Measurements from ENCODE around the gene SPATA31E1. TPM values are rescaled to one million over a fixed set of nuclear protein-coding genes. Genes with fewer than 3 reads are reported as not detected.

Gene SPATA31E1
- total and polyA plus RNA-seq, 10 of the 15 experiments (the other 5 are each of a cell fraction or from before 2014, with no cell fraction given): not detected

DNA sequence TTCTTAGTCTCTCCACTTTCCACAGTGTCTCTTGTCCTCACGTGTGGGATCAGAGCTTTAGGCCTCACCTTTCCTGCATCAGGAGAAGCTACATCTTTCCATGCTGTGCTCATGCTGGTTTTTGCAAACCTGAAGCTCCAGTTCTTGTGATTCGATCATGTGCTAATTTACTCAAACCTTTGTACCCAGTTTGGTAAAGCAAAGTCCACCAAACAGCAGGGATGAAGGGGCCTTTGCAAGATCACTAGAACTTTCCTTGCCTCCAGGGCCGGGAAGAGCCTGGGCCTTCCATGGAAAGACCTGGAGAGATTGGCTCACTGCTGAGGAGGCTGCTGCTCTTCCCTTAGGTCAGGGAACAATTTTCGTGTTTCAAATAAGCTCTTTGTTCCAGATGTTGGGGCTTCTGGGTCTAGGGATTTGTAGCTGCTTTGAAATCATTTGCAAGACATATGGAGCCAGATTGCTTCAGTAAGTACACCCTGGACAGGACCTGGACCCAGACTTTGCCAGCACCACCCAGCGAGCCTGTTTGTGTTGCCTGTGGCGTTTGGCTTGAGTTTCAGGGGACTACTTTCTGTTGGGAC, 18.7 kb upstream of the SPATA31E1 start:
- ChIA-PET POLR2A (no interaction called here), RAD21 (ENCODE audit: unreplicated experiment) (no interaction called here), CTCF (no interaction called here), SMC1A (ENCODE audit: uncharacterized antibody, unreplicated experiment) (no interaction called here)
- in situ Hi-C loops (cut with MboI) (no loop called here), intact Hi-C loops (cut with micrococcal nuclease; ENCODE audit: unreplicated experiment) (no loop called here)
- FAIRE-seq (no peak), ATAC-seq (no peak), DNase-seq (ENCODE audit: low read depth, low spot score) (no peak)
- Histone ChIP-seq H2AFZ (ENCODE audit: control insufficient read depth, low read depth, low read length) (no peak overlapping the region), H3K4me1 (ENCODE audit: control insufficient read depth, insufficient read depth, low read length) (no peaks in the 10 kb centered on the region), H3K79me2 (ENCODE audit: control insufficient read depth, insufficient read depth, low read length) (no peaks in the 10 kb centered on the region), H4K20me1 (ENCODE audit: control insufficient read depth, insufficient read depth) (no peaks in the 10 kb centered on the region), H3K4me2 (ENCODE audit: control insufficient read depth, insufficient read depth) (no peak overlapping the region), H3K27me3 (replicated peaks in 1 of 2; ENCODE audit: control insufficient read depth in 2 of 2, insufficient read depth in 2 of 2, low read length in 1 of 2) (no peaks in the 10 kb centered on the region; a peak in 1 of 4 replicates), H3K9ac (ENCODE audit: control insufficient read depth, insufficient read depth, low read length) (no peak overlapping the region), H3K9me3 (replicated peaks; ENCODE audit: control insufficient read depth, insufficient read depth, low read length) (no peaks in the 10 kb centered on the region), H3K4me3 (no peak overlapping the region), H3K27ac (ENCODE audit: control insufficient read depth, insufficient read depth) (no peak overlapping the region), H3K36me3 (ENCODE audit: control insufficient read depth in 2 of 2, insufficient read depth in 2 of 2, low read length in 1 of 2) (no peaks in the 10 kb centered on the region)
- no peak for TF ChIP-seq EED (IDR thresholded peaks at IDR 0.05; ENCODE audit: low read depth)
- TF ChIP-seq CREM (IDR thresholded peaks at IDR 0.05; ENCODE audit: low read depth): no peak
- no peak for TF ChIP-seq MXI1 (IDR thresholded peaks at IDR 0.05; ENCODE audit: low read depth, low read length)
- no peak for TF ChIP-seq PML (IDR thresholded peaks at IDR 0.05; ENCODE audit: low read length)
- TF ChIP-seq MYC (IDR thresholded peaks at IDR 0.05; ENCODE audit: insufficient read depth, insufficient read length, insufficient replicate concordance, low read length, severe bottlenecking): no peak
- no peak for TF ChIP-seq POLR2AphosphoS2 (IDR thresholded peaks at IDR 0.05; ENCODE audit: low read depth, low read length)
- TF ChIP-seq, protein P1, sequence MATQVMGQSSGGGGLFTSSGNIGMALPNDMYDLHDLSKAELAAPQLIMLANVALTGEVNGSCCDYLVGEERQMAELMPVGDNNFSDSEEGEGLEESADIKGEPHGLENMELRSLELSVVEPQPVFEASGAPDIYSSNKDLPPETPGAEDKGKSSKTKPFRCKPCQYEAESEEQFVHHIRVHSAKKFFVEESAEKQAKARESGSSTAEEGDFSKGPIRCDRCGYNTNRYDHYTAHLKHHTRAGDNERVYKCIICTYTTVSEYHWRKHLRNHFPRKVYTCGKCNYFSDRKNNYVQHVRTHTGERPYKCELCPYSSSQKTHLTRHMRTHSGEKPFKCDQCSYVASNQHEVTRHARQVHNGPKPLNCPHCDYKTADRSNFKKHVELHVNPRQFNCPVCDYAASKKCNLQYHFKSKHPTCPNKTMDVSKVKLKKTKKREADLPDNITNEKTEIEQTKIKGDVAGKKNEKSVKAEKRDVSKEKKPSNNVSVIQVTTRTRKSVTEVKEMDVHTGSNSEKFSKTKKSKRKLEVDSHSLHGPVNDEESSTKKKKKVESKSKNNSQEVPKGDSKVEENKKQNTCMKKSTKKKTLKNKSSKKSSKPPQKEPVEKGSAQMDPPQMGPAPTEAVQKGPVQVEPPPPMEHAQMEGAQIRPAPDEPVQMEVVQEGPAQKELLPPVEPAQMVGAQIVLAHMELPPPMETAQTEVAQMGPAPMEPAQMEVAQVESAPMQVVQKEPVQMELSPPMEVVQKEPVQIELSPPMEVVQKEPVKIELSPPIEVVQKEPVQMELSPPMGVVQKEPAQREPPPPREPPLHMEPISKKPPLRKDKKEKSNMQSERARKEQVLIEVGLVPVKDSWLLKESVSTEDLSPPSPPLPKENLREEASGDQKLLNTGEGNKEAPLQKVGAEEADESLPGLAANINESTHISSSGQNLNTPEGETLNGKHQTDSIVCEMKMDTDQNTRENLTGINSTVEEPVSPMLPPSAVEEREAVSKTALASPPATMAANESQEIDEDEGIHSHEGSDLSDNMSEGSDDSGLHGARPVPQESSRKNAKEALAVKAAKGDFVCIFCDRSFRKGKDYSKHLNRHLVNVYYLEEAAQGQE (IDR thresholded peaks at IDR 0.05; ENCODE audit: low read depth, low read length): no peak
- no peak for TF ChIP-seq ZNF622 (IDR thresholded peaks at IDR 0.05)
- WGBS (ENCODE audit: insufficient coverage, insufficient replicate concordance, low lambda C conversion rate, missing lambda C conversion rate): under 1% methylated on average over 6 of the region's 6 CpGs
- no TSS peak for BruUV-seq (replicated peaks)

Measured in GM12878 (cell line).